ENCODE results near the gene HS3ST1. TPM values are rescaled to one million over a fixed set of nuclear protein-coding genes. Genes with fewer than 3 reads are reported as not detected.

Gene HS3ST1
- polyA plus RNA-seq, 1 experiment, result 0.01 TPM

DNA sequence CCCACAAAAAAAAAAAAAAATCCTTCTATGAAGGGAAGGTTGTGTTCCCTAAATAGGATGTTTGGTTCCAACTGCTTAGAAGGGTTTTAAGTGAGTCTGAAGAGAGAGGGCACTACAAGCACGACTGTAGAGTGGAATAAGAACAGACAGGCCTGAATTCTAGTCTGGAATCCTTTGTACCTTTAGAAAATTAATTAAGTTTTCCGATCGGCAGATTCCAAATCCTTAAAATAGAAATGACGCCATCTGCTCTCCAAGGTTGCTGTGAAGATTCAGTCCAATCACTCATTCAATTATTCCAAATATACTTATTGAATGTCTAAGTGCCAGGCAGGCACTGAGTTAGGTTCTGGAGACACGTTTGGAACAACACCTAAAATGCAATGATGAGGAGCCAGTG lies 3.8 kb downstream of the HS3ST1 start:
- H3K9me3 ChIP-seq (ENCODE audit: control insufficient read depth, insufficient read depth, low read length), result peaks cover 8% of the 10 kb centered on the region; the same call in 1 of the 2 replicates
- ChIA-PET POLR2A (no interaction called here), CTCF (interaction anchor here (0.6 to 1.0 kb wide), 3 partner anchors 11 to 870 kb away, joined by 3 to 5 read pairs (median 3); no protein-coding TSS in a partner anchor)
- TF ChIP-seq CTCF (IDR thresholded peaks at IDR 0.05; ENCODE audit: low read depth, low read length), result no peak
- H3K27ac ChIP-seq (ENCODE audit: low read depth, low read length), result no peak overlapping the region
- DNase-seq (ENCODE audit: low read depth, low spot score), result no peak
- peaks cover 37% of the 10 kb centered on the region for H3K27me3 ChIP-seq (ENCODE audit: control insufficient read depth, insufficient read depth, low read length)
- no peak overlapping the region for H3K4me3 ChIP-seq (ENCODE audit: low read depth, low read length)

- H3K4me3 ChIP-seq (ENCODE audit: low read depth, low read length), result no peak overlapping the region
- peaks cover 34% of the 10 kb centered on the region for H3K27me3 ChIP-seq (ENCODE audit: control insufficient read depth, insufficient read depth, low read length)
- ChIA-PET POLR2A (no interaction called here), CTCF (interaction anchor here (0.6 to 1.0 kb wide), 4 partner anchors 12 to 869 kb away, joined by 3 to 5 read pairs (median 3); no protein-coding TSS in a partner anchor)
- TF ChIP-seq CTCF (IDR thresholded peaks at IDR 0.05; ENCODE audit: low read depth, low read length), result peak; percentile 42; the same call in 1 of the 2 replicates
- H3K9me3 ChIP-seq (ENCODE audit: control insufficient read depth, insufficient read depth, low read length), result peaks cover 4% of the 10 kb centered on the region; the same call in 1 of the 2 replicates
- DNase-seq (ENCODE audit: low read depth, low spot score), result no peak
- H3K27ac ChIP-seq (ENCODE audit: low read depth, low read length), result no peak overlapping the region
Observed at GRCh38 chr4:11424000-11424399, 4.7 kb downstream of the HS3ST1 start.

GRCh38 chr4:11423465-11423864 lies 5.2 kb downstream of the HS3ST1 start:
- Histone ChIP-seq H3K9me3 (ENCODE audit: control insufficient read depth, insufficient read depth, low read length) (peaks cover 4% of the 10 kb centered on the region; the same call in 1 of the 2 replicates), H3K27ac (ENCODE audit: low read depth, low read length) (no peak overlapping the region), H3K27me3 (ENCODE audit: control insufficient read depth, insufficient read depth, low read length) (peaks cover 29% of the 10 kb centered on the region), H3K4me3 (ENCODE audit: low read depth, low read length) (no peak overlapping the region)
- no peak for TF ChIP-seq CTCF (IDR thresholded peaks at IDR 0.05; ENCODE audit: low read depth, low read length)
- CTCF ChIA-PET, result interaction anchor here (0.6 kb wide), 1 partner anchor 842 kb away, joined by 3 read pairs; no protein-coding TSS in a partner anchor
- no peak for DNase-seq (ENCODE audit: low read depth, low spot score)
- POLR2A ChIA-PET, result no interaction called here

DNA sequence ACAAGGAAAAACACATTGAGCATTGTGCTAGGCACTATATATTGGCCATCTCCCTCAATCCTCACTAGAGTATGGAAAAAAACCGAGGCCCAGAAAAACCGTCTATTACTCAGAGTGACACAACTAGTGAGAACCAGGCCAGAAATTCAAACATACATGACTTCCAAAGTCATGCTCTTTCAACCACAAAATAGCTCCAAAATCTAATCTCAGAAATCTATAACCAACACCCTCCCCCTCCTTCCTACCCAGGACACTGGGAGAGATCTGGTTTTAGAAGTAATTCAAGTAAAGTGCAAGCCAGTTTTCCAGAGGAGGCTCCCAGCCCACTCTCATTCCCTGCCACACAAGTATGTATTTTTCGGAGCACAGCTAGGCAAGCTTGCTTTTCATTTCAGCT lies 7.6 kb downstream of the HS3ST1 start:
- peaks cover 6% of the 10 kb centered on the region for H3K27me3 ChIP-seq (ENCODE audit: control insufficient read depth, insufficient read depth, low read length)
- TF ChIP-seq CTCF (IDR thresholded peaks at IDR 0.05; ENCODE audit: low read depth, low read length), result no peak
- no peak overlapping the region for H3K27ac ChIP-seq (ENCODE audit: low read depth, low read length)
- H3K4me3 ChIP-seq (ENCODE audit: low read depth, low read length), result no peak overlapping the region
- no peak for DNase-seq (ENCODE audit: low read depth, low spot score)
- ChIA-PET POLR2A (no interaction called here), CTCF (interaction anchor here (1.5 kb wide), 1 partner anchor 839 kb away, joined by 3 read pairs; no protein-coding TSS in a partner anchor)
- no peaks in the 10 kb centered on the region for H3K9me3 ChIP-seq (ENCODE audit: control insufficient read depth, insufficient read depth, low read length)

DNA sequence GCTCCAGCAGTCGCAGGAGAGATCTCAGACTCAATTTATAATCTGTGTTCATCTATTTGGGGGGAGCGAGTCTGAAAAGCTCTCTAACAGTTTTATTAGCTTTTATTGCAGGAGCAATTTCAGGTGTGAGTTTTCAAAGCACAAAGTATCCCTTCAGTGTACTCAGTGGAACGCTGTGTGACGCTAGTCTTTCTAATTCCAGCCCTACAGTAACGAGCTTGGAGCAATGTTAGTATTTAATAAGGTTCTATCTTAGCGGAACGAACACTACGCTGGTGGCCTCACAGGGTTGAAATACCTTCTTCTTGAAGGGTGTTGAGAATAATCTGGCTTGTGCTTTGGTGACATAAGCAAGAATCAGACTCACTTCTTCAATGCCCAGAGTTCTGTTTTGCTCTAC lies 8.4 kb downstream of the HS3ST1 start:
- H3K4me3 ChIP-seq (ENCODE audit: low read depth, low read length), result no peak overlapping the region
- ChIA-PET POLR2A (no interaction called here), CTCF (interaction anchor here (1.5 kb wide), 1 partner anchor 838 kb away, joined by 3 read pairs; no protein-coding TSS in a partner anchor)
- H3K27me3 ChIP-seq (ENCODE audit: control insufficient read depth, insufficient read depth, low read length), result no peaks in the 10 kb centered on the region
- DNase-seq (ENCODE audit: low read depth, low spot score), result no peak
- no peak overlapping the region for H3K27ac ChIP-seq (ENCODE audit: low read depth, low read length)
- H3K9me3 ChIP-seq (ENCODE audit: control insufficient read depth, insufficient read depth, low read length), result no peaks in the 10 kb centered on the region
- TF ChIP-seq CTCF (IDR thresholded peaks at IDR 0.05; ENCODE audit: low read depth, low read length), result no peak

Measured in AG04450 (cell line).